Effector CD8-positive, alpha-beta T cell (primary cell): ENCODE results near the gene IQCN.

Source experiments
- DNase-seq: peaks from one replicate; lab custom pipeline; 2025; lab: John Stamatoyannopoulos, UW

The IQCN gene

DNA sequence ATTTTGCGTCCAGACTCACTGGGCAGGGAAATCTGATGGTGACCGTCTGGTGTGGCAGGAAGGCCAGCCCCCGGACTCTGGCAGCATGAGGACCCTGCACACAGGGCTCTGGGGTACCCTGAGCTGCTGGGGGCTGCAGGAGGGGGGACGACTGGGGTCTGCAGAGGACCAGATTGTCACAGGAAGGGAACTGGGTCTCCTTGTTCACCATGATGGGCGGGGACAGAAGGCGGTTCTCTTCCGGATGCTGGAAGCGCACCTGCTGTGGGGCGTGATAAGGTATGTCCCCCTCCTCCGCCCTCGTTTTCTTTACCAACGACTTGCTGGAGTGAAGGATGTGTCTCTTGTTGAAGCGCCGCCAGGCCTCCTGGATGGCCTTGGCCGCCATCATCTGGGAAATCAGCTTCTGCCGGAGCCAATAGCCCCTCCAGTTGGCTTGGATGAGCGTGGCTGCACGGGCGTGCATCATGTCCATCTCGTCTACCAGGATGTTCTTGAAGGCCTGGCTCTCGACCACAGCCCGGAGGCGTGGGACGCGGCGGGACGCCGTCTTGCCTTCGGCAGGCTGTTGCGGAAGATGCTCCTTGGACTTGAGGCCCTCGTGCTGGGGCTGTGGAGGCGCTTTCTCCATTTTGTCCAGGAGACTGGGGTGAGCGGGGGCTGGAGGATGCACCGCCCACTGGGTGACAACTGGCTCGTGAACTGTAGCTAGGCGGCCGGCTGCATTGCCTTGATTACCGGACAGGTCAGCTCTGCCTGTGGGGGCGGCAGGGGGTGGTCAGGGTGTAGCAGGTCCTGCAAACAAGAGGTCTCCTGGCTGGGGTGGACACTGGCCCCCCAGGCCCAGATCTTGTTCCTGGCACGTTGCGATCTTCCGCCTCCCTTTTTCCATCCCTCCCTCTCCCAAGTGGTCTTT, 7.2 kb downstream of the IQCN start:
- no peak for DNase-seq

DNA sequence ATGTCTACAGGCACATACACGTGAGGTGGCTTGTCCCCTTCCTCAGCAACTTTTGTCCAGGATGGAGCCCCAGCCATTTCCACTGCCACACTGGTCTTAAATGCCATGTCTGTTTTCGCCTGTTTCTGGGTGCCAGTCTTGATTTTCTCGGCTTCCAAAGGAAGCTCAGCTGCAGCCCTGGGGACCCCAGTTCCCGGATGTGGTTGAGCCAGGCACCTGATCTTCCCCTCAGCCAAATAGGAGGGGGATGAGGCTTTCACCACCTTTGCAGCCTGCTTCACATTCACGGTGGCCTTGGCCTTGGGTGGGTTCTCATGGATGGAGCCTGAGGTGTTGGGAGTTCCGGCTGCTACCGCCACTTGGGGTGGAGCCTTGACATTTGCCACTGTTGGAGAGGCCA, 8.7 kb downstream of the IQCN start:
- DNase-seq, result no peak

GRCh38 chr19:18264971-18265540, 9.2 kb downstream of the IQCN start:
- DNase-seq, result no peak

DNA sequence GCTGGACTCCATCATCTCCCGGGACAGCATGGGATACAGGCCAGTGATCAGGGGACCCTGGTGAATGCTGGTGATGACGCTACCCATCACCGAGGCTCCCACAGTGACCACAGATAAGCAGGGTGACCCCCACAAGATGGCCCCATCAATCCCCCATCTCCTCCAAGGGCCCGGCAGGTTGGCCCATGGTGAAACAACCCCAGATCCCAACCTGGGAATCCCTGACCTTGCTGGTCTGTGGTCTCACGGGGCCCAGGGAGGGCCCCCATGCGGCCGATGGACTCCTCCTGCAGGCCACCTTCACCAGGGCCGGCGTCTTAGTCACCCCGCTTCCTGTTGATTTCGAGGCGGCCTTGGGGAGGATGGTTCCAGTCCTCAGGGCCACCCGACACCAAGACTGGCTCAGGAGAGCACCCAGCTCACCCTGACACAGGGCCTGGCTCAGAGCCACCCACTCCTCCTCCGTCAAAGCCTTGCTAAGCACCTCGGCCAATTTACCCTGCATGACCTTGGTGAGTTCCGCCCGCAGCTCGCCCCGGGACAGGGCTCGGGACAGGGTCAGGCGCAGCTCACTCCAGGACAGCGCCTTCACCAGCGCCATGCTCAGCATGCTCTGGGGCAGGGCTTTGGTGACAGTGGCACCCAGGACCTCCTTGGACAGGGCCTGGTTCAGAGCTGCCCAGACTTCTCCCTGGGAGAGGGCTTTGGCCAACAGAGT, 10.0 kb downstream of the IQCN start:
- no peak for DNase-seq

DNA sequence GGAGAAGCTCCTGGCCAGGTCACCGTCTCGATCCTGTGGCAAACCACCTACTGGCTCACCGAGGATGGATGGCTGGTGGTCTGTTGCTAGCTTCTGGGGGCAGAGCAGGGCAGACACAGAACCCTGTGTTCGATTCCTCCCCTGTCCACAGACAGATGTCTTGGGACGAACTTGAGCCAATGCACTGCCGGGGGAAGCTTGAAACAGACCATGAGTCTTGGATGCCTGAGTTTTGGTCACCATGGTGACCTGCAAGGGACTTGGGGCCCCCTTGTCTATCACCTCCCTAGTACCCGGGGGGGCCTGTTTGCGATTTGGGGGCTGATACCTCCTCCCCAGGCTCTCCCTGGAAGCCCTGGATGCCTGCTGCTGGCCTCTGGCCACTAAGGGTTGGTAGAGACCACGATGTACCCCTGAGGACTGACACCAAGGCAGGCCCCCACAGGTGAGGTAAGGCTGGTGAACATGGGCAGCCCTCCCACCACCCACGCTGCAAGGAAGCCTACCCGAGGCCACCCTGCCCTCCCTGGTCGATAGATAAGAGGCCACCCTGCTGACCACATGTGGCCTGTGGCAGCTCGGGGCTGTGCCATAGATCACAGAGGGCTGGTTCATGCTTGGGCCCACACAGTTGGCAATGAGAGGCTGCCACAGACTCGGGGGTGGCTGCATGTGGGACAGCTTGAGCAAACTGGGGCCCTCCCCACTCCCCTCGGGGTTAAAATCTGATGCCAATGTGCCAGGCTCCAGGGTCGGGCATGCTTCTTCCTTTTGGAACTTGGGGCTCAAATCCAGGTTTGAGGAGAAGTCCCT, 10.7 kb downstream of the IQCN start:
- no peak for DNase-seq

DNA sequence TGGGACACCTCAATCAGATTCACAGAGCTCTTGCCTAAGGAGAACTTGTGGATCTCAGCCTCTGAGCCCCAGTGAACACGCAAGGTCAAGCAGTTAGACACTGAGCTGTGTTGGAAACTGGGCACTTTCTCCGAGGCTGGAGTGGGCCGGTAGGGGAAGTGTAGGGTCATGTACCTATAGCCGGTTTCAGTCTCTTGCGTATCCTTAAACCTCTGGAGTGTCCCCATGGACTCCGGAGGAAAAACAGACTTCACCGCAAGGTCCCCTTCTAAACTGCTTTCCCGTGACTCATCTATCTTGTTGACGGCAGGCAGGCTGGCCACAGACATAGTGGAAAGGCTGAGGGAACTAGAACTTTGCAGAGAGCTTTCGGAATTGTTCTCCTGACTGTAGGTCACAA, 11.3 kb downstream of the IQCN start:
- DNase-seq, result no peak

- no peak for DNase-seq
These were observed 12.1 kb downstream of the IQCN start for GRCh38 chr19:18262144-18262543.

- no peak for DNase-seq
These were observed 12.8 kb downstream of the IQCN start for GRCh38 chr19:18261474-18261873.

- DNase-seq, result no peak
These were observed 14.4 kb downstream of the IQCN start for GRCh38 chr19:18259893-18260292.

GRCh38 chr19:18257503-18258470, 16.5 kb downstream of the IQCN start:
- DNase-seq, result no peak

DNA sequence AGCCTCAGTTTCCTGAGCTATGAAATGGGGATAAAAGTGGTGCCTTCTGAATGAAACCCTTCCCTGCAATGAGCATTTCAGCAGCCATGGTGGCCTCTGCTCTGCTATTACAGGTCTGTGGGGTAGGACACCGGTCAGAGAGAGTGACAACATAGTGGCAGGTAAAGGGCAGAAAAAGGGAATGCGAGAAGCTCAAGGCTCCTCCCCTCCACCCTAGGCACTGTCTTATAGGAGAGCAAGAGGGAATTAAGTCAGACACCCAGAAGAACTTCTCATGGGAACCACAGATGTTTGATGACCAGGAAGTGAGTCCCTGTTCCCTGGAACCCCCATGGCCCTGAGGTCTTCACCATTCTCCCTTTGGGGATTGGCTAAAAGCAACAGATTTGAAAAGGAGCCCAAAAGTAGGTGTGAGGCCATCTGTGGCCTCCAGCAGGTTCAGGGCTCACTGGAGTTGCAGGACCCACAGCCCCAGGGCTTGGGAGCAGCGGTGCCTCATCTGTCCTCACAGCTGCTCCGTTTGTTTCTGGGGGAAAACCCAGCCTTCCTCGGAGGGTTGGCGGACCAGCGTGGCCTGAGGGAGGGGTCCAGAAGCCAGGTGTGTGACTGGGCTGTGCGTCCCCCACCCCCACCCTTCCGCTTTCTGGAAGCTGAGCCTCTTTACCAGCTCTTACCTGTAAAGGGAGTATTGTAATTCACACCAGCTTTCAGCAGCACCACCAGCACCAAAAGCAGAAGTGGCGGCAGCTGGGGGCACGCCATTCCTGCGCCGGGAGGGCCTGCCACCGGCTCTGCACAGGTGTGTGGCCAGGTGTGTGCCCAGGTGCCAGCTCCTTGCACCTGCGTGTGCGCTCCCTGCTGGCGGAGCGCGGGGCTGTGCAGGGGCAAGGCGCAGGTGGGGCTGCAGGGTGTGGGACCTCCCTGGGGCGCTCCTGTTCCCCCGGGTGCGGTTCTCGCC, 19.4 kb downstream of the IQCN start:
- no peak for DNase-seq

GRCh38 chr19:18253716-18254115, 20.5 kb downstream of the IQCN start:
- DNase-seq, result no peak

GRCh38 chr19:18253130-18253529, 21.1 kb downstream of the IQCN start:
- no peak for DNase-seq

- DNase-seq, result no peak
These were observed 21.9 kb downstream of the IQCN start for GRCh38 chr19:18252370-18252717.

DNA sequence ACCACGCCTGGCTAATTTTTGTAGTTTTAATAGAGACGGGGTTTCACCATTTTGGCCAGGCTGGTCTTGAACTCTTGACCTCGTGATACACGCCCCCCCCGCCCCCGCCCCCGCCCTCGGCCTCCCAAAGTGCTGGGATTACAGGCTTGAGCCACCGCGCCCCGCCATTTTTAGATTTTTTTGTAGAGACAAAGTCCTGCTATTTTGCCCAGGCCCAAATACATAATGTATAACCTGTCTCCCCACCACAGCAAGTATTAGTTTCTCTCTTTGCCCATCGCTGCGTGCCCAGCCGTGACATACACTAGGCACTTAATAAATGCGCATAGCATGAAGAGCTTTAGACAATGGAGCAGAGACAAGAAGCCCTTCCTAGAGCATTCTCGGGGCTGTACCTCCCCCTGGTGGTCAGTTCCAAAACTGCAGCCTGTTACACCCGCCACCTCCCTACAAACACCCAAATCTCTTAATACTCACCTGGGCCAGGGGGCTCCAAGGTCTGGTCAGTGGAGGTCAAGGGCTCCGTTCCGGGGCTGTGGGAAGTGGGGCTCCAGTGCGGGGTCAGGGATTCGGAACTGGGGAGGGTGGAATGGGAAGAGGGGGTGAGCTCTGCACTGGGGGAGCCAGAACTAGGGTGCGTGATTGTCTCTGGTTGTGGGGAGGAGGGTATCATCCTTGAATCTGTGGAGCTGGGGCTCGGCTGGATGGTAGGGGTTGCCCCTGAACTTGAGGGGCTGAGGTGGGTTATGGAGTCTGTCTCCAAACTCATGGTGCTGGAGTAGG, 22.5 kb downstream of the IQCN start:
- peak; percentile 63 for DNase-seq

DNA sequence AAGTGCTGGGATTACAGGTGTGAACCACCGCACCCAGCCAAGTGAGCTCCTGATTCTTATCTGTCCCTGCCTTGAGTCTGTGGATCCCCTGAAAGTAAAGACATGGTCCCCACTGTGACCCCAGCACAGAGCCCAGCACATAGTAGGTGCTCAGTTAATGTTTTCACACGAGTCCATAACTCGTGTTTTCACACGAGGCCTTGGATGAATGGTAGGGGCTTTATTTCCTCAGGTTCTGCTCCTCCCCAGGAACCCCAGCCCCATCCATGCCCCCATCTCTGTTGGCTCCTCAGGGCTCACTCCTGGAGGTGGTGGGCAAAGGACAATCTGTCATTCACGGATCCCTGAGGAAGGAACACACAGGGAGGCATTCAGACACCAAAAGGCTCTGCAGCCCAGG, 24.4 kb downstream of the IQCN start:
- no peak for DNase-seq

DNA sequence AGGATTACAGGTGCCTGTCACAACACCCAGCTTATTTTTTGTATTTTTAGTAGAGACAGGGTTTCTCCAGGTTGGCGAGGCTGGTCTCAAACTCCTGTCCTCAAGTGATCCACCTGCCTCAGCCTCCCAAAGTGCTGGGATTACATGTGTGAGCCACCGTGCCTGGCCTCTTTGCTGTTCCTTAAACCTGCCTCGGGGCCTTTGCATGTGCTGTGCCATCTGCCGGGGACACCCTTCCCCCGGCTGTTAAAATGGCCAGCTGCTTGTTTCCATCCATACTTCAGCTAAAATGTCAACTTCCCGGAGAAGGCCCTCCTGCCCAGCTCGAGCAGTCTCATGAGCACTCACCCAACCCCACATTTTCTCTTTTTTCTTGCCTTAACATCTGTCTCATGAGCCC, 29.0 kb downstream of the IQCN start:
- no peak for DNase-seq

DNA sequence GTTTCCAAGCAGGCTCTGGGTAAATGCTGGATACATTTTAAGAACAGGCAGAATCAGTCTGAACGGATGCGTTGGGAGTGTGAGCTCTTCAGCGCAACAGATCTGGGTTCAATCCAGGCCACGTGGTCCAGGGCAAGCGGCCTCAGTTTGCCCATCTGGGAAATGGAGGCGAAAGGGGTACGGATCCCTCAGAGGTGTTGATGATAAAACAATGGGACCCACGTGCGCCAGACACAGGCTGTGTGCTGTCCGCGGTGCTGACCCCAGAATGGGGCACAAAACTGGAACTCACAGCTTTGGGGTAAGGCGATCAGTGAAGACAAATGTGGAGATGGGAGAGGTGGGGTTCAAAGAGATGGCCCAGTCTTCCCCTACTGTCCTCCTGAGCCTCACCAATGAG, 34.9 kb downstream of the IQCN start:
- DNase-seq, result no peak

- no peak for DNase-seq
These were observed 40.1 kb downstream of the IQCN start for GRCh38 chr19:18234194-18234593.
